ENCODE measurements around the gene SNX32. TPM values are rescaled to one million over a fixed set of nuclear protein-coding genes. Genes with fewer than 3 reads are reported as not detected.

The SNX32 gene
- total and polyA plus RNA-seq, 3 experiments from 2014 or later: 0.77 to 2.8 (median 2.0) TPM

DNA sequence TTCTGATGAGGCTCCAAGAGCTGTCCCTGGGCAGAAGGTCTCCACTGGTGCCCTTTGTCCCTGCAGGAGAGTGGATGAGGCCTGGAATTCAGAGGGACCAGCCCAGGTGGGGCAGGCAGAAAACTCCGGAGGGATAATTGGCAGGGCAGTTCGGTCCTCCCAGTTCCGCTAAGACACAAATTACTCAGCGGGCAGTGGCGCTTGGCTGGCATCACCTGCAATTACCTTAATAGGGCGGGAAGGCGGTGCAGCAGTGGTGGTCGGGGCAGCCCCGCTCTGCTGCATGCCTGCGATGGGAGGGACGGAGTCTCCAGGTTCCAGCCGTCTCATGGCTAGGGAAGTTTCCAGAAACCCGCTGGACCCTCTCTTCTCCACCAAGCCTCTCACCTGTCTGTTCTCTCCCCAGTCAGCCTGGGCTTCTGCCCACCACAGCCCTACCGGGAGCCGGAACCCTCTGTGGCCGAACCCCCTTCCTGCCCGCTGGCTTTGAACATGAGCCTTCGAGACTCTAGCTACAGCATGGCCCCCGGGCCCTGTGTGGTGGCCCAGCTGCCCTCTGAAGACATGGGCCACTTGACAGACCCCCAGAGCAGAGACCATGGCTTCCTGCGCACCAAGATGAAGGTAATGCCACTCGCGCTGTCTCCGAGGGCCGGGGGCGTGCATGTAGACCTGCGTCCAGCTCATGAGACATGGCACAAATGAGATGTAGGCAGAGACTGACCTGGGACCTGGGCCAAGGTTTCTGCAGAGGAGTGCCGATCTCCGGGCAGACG, 40.0 kb upstream of the SNX32 start:
- Mint-ChIP-seq H3K36me3 (no peaks in the 10 kb centered on the region), H3K4me3 (no peak overlapping the region), H3K27ac (peak overlapping the region in 1 of 8 donors; percentile 50), H3K27me3 (peaks cover 24 to 42% of the 10 kb centered on the region in 2 donors), H3K4me1 (peaks cover 4 to 8% (median 5%) of the 10 kb centered on the region in 3 donors), H3K9me3 (no peaks in the 10 kb centered on the region)
- Histone ChIP-seq H3K9me3 (ENCODE audit: low read length) (no peaks in the 10 kb centered on the region), H3K4me1 (ENCODE audit: insufficient read depth, low read length) (peaks cover 6% of the 10 kb centered on the region), H3K4me3 (ENCODE audit: low read length) (no peak overlapping the region), H3K36me3 (ENCODE audit: insufficient read depth, low read length) (no peaks in the 10 kb centered on the region), H3K27me3 (ENCODE audit: insufficient read depth, low read length, poor library complexity, severe bottlenecking) (peaks cover 22% of the 10 kb centered on the region), H3K27ac (ENCODE audit: low read depth, low read length) (no peak overlapping the region)
- ChIA-PET CTCF (interaction anchor here (1.2 kb wide), 1 partner anchor 39 kb away, joined by 3 read pairs; no protein-coding TSS in a partner anchor), POLR2A (no interaction called here)
- DNase-seq: no peak

DNA sequence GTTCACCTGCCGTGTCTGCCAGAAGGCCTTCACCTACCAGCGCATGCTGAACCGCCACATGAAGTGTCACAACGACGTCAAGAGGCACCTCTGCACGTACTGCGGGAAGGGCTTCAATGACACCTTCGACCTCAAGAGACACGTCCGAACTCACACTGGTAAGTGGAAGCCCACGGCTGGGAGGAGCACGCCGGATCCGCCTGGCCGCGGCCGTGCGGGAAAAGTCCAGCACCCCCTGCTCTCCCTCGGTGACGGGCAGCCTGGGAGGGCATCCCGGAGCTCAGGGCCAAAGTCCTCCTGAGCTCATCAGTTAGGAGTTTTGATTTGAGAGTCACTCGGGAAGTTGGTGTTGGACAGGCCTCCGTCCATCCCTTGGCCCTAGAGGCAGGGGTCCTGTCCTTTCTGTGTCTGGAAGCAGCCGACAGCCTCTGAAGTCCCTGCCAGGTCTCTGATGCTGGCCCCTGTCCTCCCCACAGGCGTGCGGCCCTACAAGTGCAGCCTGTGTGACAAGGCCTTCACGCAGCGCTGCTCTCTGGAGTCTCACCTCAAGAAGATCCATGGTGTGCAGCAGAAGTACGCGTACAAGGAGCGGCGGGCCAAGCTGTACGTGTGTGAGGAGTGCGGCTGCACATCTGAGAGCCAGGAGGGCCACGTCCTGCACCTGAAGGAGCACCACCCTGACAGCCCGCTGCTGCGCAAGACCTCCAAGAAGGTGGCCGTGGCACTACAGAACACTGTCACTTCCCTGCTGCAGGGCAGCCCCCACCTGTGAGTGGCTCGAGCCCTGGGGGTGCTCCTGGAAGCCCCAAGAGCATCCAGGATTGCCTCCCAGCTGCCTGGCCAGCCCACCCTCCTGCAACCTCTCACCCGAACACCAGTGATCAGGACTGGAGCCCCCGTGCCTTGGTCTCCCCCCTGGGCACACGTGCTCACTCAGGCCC, 38.9 kb upstream of the SNX32 start:
- no peak overlapping the region for H3K4me3 ChIP-seq (ENCODE audit: low read length)
- H3K4me1 ChIP-seq (ENCODE audit: insufficient read depth, low read length): peaks cover 6% of the 10 kb centered on the region
- Mint-ChIP-seq H3K9me3 (no peaks in the 10 kb centered on the region), H3K36me3 (no peaks in the 10 kb centered on the region), H3K4me3 (no peak overlapping the region), H3K27me3 (peaks cover 23 to 37% of the 10 kb centered on the region in 2 donors), H3K27ac (peak overlapping the region in 1 of 8 donors; percentile 70), H3K4me1 (peaks cover 4 to 6% (median 5%) of the 10 kb centered on the region in 3 donors)
- DNase-seq: no peak
- CTCF ChIA-PET: no interaction called here
- POLR2A ChIA-PET: no interaction called here
- no peaks in the 10 kb centered on the region for H3K9me3 ChIP-seq (ENCODE audit: low read length)
- H3K36me3 ChIP-seq (ENCODE audit: insufficient read depth, low read length): no peaks in the 10 kb centered on the region
- H3K27me3 ChIP-seq (ENCODE audit: insufficient read depth, low read length, poor library complexity, severe bottlenecking): peaks cover 13% of the 10 kb centered on the region
- no peak overlapping the region for H3K27ac ChIP-seq (ENCODE audit: low read depth, low read length)

DNA sequence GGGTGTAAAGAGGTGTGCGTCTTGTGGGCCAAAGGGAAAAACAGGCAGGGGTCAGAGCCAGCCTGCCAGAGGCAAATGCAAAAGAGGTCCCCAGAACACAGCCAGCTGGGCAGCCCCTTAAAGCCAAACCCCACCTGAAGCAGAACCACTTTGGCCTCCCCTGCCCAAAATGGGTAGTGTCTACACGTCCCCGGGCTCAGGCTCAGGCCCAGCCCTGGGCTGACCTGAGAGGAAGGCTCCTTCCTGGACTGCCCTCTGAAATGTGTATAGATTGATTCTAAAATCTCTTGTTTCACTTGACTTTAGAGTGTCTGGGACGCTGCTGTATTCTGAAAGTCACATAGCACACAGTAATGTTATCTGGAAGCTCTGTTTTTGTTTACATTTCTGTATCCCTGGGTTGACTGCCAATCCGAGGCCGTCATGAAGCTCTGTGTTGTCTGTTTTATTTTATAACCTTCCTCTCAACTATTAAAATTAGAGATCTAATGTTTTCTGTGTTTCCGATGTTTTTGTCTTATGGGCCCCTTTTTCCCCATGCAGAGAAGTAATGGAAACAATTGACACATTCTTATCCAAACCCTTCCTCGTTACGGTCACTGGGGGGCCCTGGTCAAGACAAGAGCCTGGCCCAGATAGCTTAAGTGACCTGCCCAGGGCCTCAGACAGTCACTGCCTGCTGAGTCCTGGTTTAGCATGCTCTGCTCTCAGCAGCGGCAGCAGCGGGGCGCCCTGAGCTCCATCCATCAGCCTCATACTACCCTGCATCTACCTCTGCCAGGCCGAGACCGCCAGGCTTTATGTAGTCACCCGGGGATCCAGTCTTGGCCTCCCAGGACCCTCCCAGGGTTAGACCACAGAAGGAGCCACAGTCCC, 36.8 kb upstream of the SNX32 start:
- Mint-ChIP-seq H3K36me3 (no peaks in the 10 kb centered on the region), H3K27me3 (peaks cover 19 to 36% of the 10 kb centered on the region in 2 donors), H3K27ac (no peak overlapping the region), H3K4me3 (no peak overlapping the region), H3K4me1 (peaks cover 0 to 1% (median 0%) of the 10 kb centered on the region in 3 donors), H3K9me3 (no peaks in the 10 kb centered on the region)
- H3K4me3 ChIP-seq (ENCODE audit: low read length): no peak overlapping the region
- no peaks in the 10 kb centered on the region for H3K4me1 ChIP-seq (ENCODE audit: insufficient read depth, low read length)
- H3K9me3 ChIP-seq (ENCODE audit: low read length): no peaks in the 10 kb centered on the region
- POLR2A ChIA-PET: no interaction called here
- no peaks in the 10 kb centered on the region for H3K36me3 ChIP-seq (ENCODE audit: insufficient read depth, low read length)
- H3K27ac ChIP-seq (ENCODE audit: low read depth, low read length): no peak overlapping the region
- peaks cover 13% of the 10 kb centered on the region for H3K27me3 ChIP-seq (ENCODE audit: insufficient read depth, low read length, poor library complexity, severe bottlenecking)
- DNase-seq: no peak
- CTCF ChIA-PET: interaction anchor here (0.9 to 1.3 kb wide), 2 partner anchors 13 to 22 kb away, joined by 3 to 4 read pairs; no protein-coding TSS in a partner anchor

DNA sequence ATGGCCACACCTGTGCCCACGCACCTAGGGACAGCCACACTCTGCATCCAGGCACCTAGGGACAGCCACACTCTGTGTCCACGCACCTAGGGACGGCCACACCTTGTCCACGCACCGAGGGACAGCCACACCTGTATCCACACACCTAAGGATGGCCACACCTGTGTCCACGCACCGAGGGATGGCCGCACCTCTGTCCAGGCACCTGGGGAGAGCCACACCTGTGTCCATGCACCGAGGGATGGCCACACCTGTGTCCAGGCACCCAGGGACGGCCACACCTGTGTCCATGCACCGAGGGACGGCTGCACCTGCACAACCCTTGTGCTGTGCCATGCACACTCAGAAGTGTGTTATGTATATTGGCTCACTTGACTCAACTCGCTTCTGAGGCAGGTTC, 36.1 kb upstream of the SNX32 start:
- Mint-ChIP-seq H3K27me3 (peaks cover 18 to 38% of the 10 kb centered on the region in 2 donors), H3K27ac (no peak overlapping the region), H3K4me1 (no peaks in the 10 kb centered on the region), H3K9me3 (no peaks in the 10 kb centered on the region), H3K36me3 (no peaks in the 10 kb centered on the region), H3K4me3 (no peak overlapping the region)
- H3K27ac ChIP-seq (ENCODE audit: low read depth, low read length): no peak overlapping the region
- H3K27me3 ChIP-seq (ENCODE audit: insufficient read depth, low read length, poor library complexity, severe bottlenecking): peaks cover 16% of the 10 kb centered on the region
- DNase-seq: no peak
- no peaks in the 10 kb centered on the region for H3K36me3 ChIP-seq (ENCODE audit: insufficient read depth, low read length)
- ChIA-PET POLR2A (no interaction called here), CTCF (interaction anchor here (0.9 to 1.3 kb wide), 3 partner anchors 10 to 21 kb away, joined by 3 to 4 read pairs (median 3); no protein-coding TSS in a partner anchor)
- no peak overlapping the region for H3K4me3 ChIP-seq (ENCODE audit: low read length)
- no peaks in the 10 kb centered on the region for H3K4me1 ChIP-seq (ENCODE audit: insufficient read depth, low read length)
- no peaks in the 10 kb centered on the region for H3K9me3 ChIP-seq (ENCODE audit: low read length)

DNA sequence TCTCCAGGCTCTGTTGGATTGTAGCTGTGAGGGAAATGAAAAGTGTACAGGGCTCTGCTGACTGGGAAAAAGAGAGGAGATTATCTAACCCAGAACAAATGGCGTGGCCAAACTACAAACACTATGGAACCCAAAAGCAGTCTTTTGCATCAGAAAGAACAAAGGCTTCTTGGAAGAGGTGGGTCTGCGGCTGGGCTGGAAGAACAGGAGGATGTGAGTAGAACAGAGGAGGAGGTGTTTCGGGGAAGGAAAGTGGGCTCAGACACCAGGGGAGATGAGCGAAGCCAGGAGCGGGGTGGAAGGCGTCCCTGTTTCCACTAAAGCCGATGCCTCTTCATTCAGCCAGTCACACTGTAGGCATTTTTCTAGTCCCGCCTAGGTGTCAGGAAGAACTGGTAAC, 34.9 kb upstream of the SNX32 start:
- Mint-ChIP-seq H3K4me1 (no peaks in the 10 kb centered on the region), H3K9me3 (no peaks in the 10 kb centered on the region), H3K4me3 (no peak overlapping the region), H3K27me3 (peaks cover 28 to 50% of the 10 kb centered on the region in 2 donors), H3K36me3 (no peaks in the 10 kb centered on the region), H3K27ac (no peak overlapping the region)
- ChIA-PET POLR2A (no interaction called here), CTCF (interaction anchor here (0.9 to 1.7 kb wide), 4 partner anchors 9 to 18 kb away, joined by 3 read pairs; partner anchors contain the start of gene AP5B1)
- Histone ChIP-seq H3K27me3 (ENCODE audit: insufficient read depth, low read length, poor library complexity, severe bottlenecking) (peaks cover 27% of the 10 kb centered on the region), H3K36me3 (ENCODE audit: insufficient read depth, low read length) (no peaks in the 10 kb centered on the region), H3K9me3 (ENCODE audit: low read length) (no peaks in the 10 kb centered on the region), H3K4me1 (ENCODE audit: insufficient read depth, low read length) (no peaks in the 10 kb centered on the region), H3K27ac (ENCODE audit: low read depth, low read length) (no peak overlapping the region), H3K4me3 (ENCODE audit: low read length) (no peak overlapping the region)
- DNase-seq: no peak

DNA sequence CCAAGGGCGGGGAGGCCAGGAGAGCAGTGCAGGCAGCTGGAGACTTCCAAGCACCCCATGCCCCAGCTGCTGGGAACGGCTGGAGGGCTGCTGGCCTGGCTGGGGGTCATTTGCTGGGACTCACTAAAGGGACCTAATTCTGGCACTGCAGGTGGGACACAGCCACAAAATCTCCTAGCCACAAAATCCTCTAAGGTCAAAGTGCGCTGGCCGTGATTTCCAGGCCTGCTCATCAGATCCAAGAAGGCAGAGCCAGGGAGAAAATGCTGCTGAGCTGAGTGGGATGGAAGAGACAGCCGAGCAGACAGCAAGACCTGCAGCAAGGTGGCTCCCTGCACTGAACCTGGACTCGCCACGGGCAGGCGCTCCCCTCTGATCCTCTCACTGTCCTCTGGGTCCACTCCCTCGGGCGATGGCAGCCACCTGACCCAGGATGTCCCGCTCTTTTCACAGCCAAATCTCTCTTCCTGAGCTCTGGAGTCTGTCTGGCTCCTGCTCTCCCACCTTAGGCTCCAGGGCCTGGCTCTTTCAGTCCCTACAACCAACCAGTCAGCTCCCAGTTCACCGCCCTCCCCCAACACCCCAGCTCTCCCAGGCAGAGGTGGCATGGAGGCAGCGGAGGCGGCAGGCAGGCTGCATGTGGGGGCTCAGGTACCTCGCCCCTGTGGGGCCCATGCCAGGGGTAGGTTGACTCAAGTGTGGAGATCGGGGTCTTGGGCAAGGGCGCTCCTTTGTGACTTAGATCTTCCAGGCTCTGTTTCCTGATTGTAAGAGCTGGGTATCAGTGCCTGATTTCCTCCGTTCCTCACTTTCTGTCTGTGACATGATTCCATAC, 32.4 kb upstream of the SNX32 start:
- H3K4me1 ChIP-seq (ENCODE audit: insufficient read depth, low read length): no peaks in the 10 kb centered on the region
- peaks cover 33 to 49% of the 10 kb centered on the region in 2 donors for H3K27me3 Mint-ChIP-seq
- no peaks in the 10 kb centered on the region for H3K9me3 Mint-ChIP-seq
- H3K4me3 Mint-ChIP-seq: no peak overlapping the region
- no peaks in the 10 kb centered on the region for H3K36me3 Mint-ChIP-seq
- no peak for DNase-seq
- H3K27ac Mint-ChIP-seq: no peak overlapping the region
- POLR2A ChIA-PET: no interaction called here
- no peak overlapping the region for H3K4me3 ChIP-seq (ENCODE audit: low read length)
- no peaks in the 10 kb centered on the region for H3K36me3 ChIP-seq (ENCODE audit: insufficient read depth, low read length)
- CTCF ChIA-PET: interaction anchor here (1.1 to 1.2 kb wide), 2 partner anchors 22 to 32 kb away, joined by 3 read pairs; no protein-coding TSS in a partner anchor
- peaks cover 30% of the 10 kb centered on the region for H3K27me3 ChIP-seq (ENCODE audit: insufficient read depth, low read length, poor library complexity, severe bottlenecking)
- no peaks in the 10 kb centered on the region for H3K9me3 ChIP-seq (ENCODE audit: low read length)
- no peaks in the 10 kb centered on the region for H3K4me1 Mint-ChIP-seq
- H3K27ac ChIP-seq (ENCODE audit: low read depth, low read length): no peak overlapping the region

DNA sequence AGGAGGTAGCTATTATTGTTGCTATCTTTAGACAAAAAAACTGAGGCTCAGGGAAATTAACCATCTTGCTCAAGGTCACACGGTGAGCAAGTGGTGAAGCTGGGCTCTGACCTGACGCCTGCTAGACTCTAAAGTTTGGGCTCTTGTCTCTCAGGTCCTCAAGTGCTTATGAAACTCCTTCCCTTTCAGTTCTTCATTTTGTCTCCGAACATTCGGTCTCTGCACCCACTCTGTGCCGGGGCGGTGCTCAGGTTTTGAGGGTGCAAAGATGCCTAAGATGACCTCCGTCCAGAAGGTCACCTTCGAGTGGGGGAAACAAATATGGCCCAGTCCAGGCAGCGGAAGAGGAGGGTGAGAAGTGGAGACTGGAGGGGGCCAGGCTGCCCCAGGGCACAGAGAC, 30.9 kb upstream of the SNX32 start:
- H3K27ac Mint-ChIP-seq: peak overlapping the region in 1 of 8 donors; percentile 33
- no peaks in the 10 kb centered on the region for H3K36me3 Mint-ChIP-seq
- H3K36me3 ChIP-seq (ENCODE audit: insufficient read depth, low read length): no peaks in the 10 kb centered on the region
- no peak for DNase-seq
- H3K4me1 ChIP-seq (ENCODE audit: insufficient read depth, low read length): no peaks in the 10 kb centered on the region
- POLR2A ChIA-PET: no interaction called here
- no peak overlapping the region for H3K27ac ChIP-seq (ENCODE audit: low read depth, low read length)
- CTCF ChIA-PET: no interaction called here
- peaks cover 28% of the 10 kb centered on the region for H3K27me3 ChIP-seq (ENCODE audit: insufficient read depth, low read length, poor library complexity, severe bottlenecking)
- H3K9me3 Mint-ChIP-seq: no peaks in the 10 kb centered on the region
- no peak overlapping the region for H3K4me3 ChIP-seq (ENCODE audit: low read length)
- no peaks in the 10 kb centered on the region for H3K4me1 Mint-ChIP-seq
- H3K4me3 Mint-ChIP-seq: no peak overlapping the region
- H3K9me3 ChIP-seq (ENCODE audit: low read length): no peaks in the 10 kb centered on the region
- H3K27me3 Mint-ChIP-seq: peaks cover 29 to 43% of the 10 kb centered on the region in 2 donors

Data from CD8-positive, alpha-beta memory T cell (primary cell).